SK-N-SH (cell line): ENCODE results near the gene F2RL3. TPM values are rescaled to one million over a fixed set of nuclear protein-coding genes. Genes with fewer than 3 reads are reported as not detected.

ENCODE experiments used
- CTCF ChIA-PET: fragments of 300-600, 350-600 bp; formaldehyde crosslinking; extraction: SDS; loops from one replicate; lab custom pipeline; 2021; lab: Yijun Ruan, JAX
- POLR2A ChIA-PET: fragments of 350-600 bp; sonication (Branson Sonifier 250); formaldehyde crosslinking; extraction: SDS; loops from one replicate; lab custom pipeline; 2020; ENCODE audit warnings: antibody characterized with exemption, inconsistent platforms; lab: Yijun Ruan, JAX
- DNase-seq: peaks from one replicate; pipeline ENCODE4 v3.0.0; 2012
- H2AFZ ChIP-seq: fragments of 200-600 bp; sonication (generic); 2 replicates; pipeline ENCODE4 v1.8.1; 2016; ENCODE audit warnings: antibody characterized with exemption, mild to moderate bottlenecking, low read depth
- H3F3A ChIP-seq: fragments of 200-600 bp; sonication (generic); replicated peaks from 2 replicates; pipeline ENCODE3; 2016; ENCODE audit warnings: antibody characterized with exemption, mild to moderate bottlenecking; ENCODE audit not compliant: insufficient read depth
- H3K27ac ChIP-seq, 2 experiments: fragments of 200-500 bp in 1 of 2; fragments of 200-600 bp in 1 of 2; sonication (Bioruptor generic) in 1 of 2; sonication (generic), shearing (Covaris generic) in 1 of 2; 2 replicates each; pipeline versions ENCODE4 v1.5.1 to v1.6.1; 2014 to 2016; ENCODE audit warnings: low read depth in 2 of 2, inconsistent platforms in 1 of 2, low read length in 1 of 2, mild to moderate bottlenecking in 1 of 2, mixed read lengths in 1 of 2
- H3K27me3 ChIP-seq: fragments of 200-600 bp; sonication (generic), shearing (Covaris generic); 2 replicates; pipeline ENCODE4 v1.6.1; 2016; ENCODE audit warnings: mixed run types; ENCODE audit not compliant: insufficient read depth
- H3K36me3 ChIP-seq, 2 experiments: fragments of 200-500 bp in 1 of 2; fragments of 200-600 bp in 1 of 2; sonication (Bioruptor generic) in 1 of 2; sonication (generic) in 1 of 2; replicated peaks in 1 of 2; 2 replicates each; pipeline versions ENCODE3 to v1.5.1; 2014 to 2016; ENCODE audit warnings: low read length in 1 of 2, mild to moderate bottlenecking in 1 of 2; ENCODE audit not compliant: insufficient read depth in 2 of 2, control insufficient read depth in 1 of 2
- H3K4me1 ChIP-seq, 2 experiments: fragments of 200-500 bp in 1 of 2; fragments of 200-600 bp in 1 of 2; sonication (Bioruptor generic) in 1 of 2; sonication (generic), shearing (Covaris generic) in 1 of 2; 2 replicates each; pipeline versions ENCODE4 v1.5.1 to v1.6.1; 2014 to 2016; ENCODE audit warnings: low read depth in 1 of 2, low read length in 1 of 2, mixed run types in 1 of 2; ENCODE audit not compliant: insufficient read depth in 2 of 2, control insufficient read depth in 1 of 2
- H3K4me2 ChIP-seq: fragments of 200-600 bp; sonication (generic), shearing (Covaris generic); 2 replicates; pipeline ENCODE4 v1.6.1; 2017; ENCODE audit warnings: mixed run types
- H3K4me3 ChIP-seq, 2 experiments: fragments of 200-500 bp in 1 of 2; fragments of 200-600 bp in 1 of 2; sonication (Bioruptor generic) in 1 of 2; sonication (generic), shearing (Covaris generic) in 1 of 2; 2 replicates each; pipeline versions ENCODE4 v1.5.1 to v1.8.1; 2014 to 2016; ENCODE audit warnings: low read depth in 2 of 2, inconsistent platforms in 1 of 2, low read length in 1 of 2, mild to moderate bottlenecking in 1 of 2, mixed read lengths in 1 of 2, moderate library complexity in 1 of 2
- H3K79me2 ChIP-seq: fragments of 200-600 bp; sonication (generic); 2 replicates; pipeline ENCODE4 v1.8.1; 2017; ENCODE audit warnings: mild to moderate bottlenecking; ENCODE audit not compliant: insufficient read depth
- H3K9ac ChIP-seq: fragments of 200-600 bp; sonication (generic); 2 replicates; pipeline ENCODE4 v1.6.1; 2017; ENCODE audit warnings: mixed run types
- H3K9me2 ChIP-seq: fragments of 200-600 bp; sonication (generic); 2 replicates; pipeline ENCODE4 v1.6.1; 2017; ENCODE audit warnings: mixed run types
- H3K9me3 ChIP-seq: fragments of 200-600 bp; sonication (generic); 2 replicates; pipeline ENCODE4 v1.6.1; 2017; ENCODE audit warnings: mixed run types, mild to moderate bottlenecking, moderate library complexity
- H4K20me1 ChIP-seq: fragments of 200-600 bp; sonication (generic); 2 replicates; pipeline ENCODE4 v1.6.1; 2017; ENCODE audit warnings: mild to moderate bottlenecking, mixed run types; ENCODE audit not compliant: insufficient read depth
- CHD2 ChIP-seq: fragments of 150-350 bp; IDR thresholded peaks from 2 replicates; pipeline ENCODE4 v1.6.1; 2018; ENCODE audit warnings: low read length; ENCODE audit not compliant: partially characterized antibody
- EZH2phosphoT487 ChIP-seq: fragments of 200-600 bp; sonication (generic); IDR thresholded peaks from 2 replicates; pipeline ENCODE4 v1.6.1; 2017; ENCODE audit warnings: low read depth, mixed run types, mild to moderate bottlenecking, antibody characterized with exemption, moderate library complexity, borderline replicate concordance
- FOSL2 ChIP-seq: IDR thresholded peaks from 2 replicates; pipeline ENCODE4 v1.4.0; 2012; ENCODE audit warnings: low read depth, mild to moderate bottlenecking, moderate library complexity, borderline replicate concordance
- FOXJ3 ChIP-seq: sonication (generic); formaldehyde crosslinking; IDR thresholded peaks from 2 replicates; pipeline ENCODE4 v1.5.1; 2020; ENCODE audit warnings: mild to moderate bottlenecking, missing genetic modification reagents
- FOXM1 ChIP-seq: IDR thresholded peaks from 2 replicates; pipeline ENCODE4 v1.4.0; 2012; ENCODE audit warnings: low read depth, mild to moderate bottlenecking
- GABPA ChIP-seq: IDR thresholded peaks from 2 replicates; pipeline ENCODE4 v1.4.0; 2012; ENCODE audit warnings: low read depth, mild to moderate bottlenecking
- SMC3 ChIP-seq: IDR thresholded peaks from 2 replicates; pipeline ENCODE4 v1.6.1; 2012; ENCODE audit warnings: low read depth, low read length, improper control_type of control experiment
- TAF1 ChIP-seq: IDR thresholded peaks from 2 replicates; pipeline ENCODE4 v1.6.1; 2012; ENCODE audit warnings: low read depth, mild to moderate bottlenecking, low read length, moderate library complexity, borderline replicate concordance
- USF1 ChIP-seq: IDR thresholded peaks from 2 replicates; pipeline ENCODE4 v1.4.0; 2012; ENCODE audit warnings: low read depth, borderline replicate concordance
- WGBS: methylation state at CpG from one replicate; pipeline ENCODE4 v1.1.6; 2017; ENCODE audit warnings: low lambda C conversion rate; 5-methylcytosine and 5-hydroxymethylcytosine counted together
- polyA plus RNA-seq, 3 experiments: library from polyadenylated mRNA; depleted of rRNA; stranded (reverse); fragments of >200 nt; gene quantifications; 2 replicates each; pipeline ENCODE4 v1.2.3, GENCODE V29; 2012
- TF ChIP-seq, protein P1 (sequence below): IDR thresholded peaks from 2 replicates; pipeline ENCODE4 v1.6.1; 2012; ENCODE audit warnings: mild to moderate bottlenecking, low read depth, low read length, moderate library complexity
- TF ChIP-seq, protein P2 (sequence below): fragments of 150-350 bp; IDR thresholded peaks from 2 replicates; pipeline ENCODE4 v1.6.1; 2016; ENCODE audit warnings: mild to moderate bottlenecking, low read depth, low read length
- TF ChIP-seq, protein P3 (sequence below): fragments of 150-350 bp; IDR thresholded peaks from 2 replicates; pipeline ENCODE4 v1.6.1; 2017; ENCODE audit warnings: antibody characterized with exemption, low read length, low read depth, borderline replicate concordance

F2RL3 gene
- polyA plus RNA-seq, 1 of the 3 experiments (the other 2 are of a cell fraction), result not detected

DNA sequence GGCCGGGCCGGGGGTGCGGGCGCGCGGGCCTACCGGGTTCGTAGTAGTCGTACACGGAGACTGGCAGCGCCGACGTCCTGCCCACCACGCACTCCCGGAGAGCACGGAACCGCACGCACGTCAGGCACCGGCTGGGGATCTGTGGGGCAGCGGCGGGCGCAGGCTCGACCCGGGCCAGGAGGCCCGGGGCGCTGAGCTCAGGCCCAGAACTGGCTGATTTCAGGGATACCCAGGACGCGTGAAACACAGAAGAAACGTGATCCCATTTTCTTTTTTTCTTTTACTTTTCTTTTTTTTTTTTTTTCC, 9.0 kb downstream of the F2RL3 start:
- 13% methylated on average over 7 of the region's 30 CpGs for WGBS
- H3K36me3 ChIP-seq, result no peaks in the 10 kb centered on the region
- no peaks in the 10 kb centered on the region for H3K79me2 ChIP-seq
- no peaks in the 10 kb centered on the region for H3K9me3 ChIP-seq
- H4K20me1 ChIP-seq, result no peaks in the 10 kb centered on the region
- no peak for DNase-seq
- peak overlapping the region; percentile 97 for H2AFZ ChIP-seq
- H3K9ac ChIP-seq, result peak overlapping the region; percentile 52; the same call in 1 of the 2 replicates
- 0 out of 2 replicates have a peak, but pooled peaks cover 4% of the 10 kb centered on the region for H3K27me3 ChIP-seq
- POLR2A ChIA-PET, result no interaction called here
- no peaks in the 10 kb centered on the region for H3K9me2 ChIP-seq
- TF ChIP-seq SMC3 (no peak), FOXM1 (no peak), EZH2phosphoT487 (no peak)
- TF ChIP-seq, protein P1, sequence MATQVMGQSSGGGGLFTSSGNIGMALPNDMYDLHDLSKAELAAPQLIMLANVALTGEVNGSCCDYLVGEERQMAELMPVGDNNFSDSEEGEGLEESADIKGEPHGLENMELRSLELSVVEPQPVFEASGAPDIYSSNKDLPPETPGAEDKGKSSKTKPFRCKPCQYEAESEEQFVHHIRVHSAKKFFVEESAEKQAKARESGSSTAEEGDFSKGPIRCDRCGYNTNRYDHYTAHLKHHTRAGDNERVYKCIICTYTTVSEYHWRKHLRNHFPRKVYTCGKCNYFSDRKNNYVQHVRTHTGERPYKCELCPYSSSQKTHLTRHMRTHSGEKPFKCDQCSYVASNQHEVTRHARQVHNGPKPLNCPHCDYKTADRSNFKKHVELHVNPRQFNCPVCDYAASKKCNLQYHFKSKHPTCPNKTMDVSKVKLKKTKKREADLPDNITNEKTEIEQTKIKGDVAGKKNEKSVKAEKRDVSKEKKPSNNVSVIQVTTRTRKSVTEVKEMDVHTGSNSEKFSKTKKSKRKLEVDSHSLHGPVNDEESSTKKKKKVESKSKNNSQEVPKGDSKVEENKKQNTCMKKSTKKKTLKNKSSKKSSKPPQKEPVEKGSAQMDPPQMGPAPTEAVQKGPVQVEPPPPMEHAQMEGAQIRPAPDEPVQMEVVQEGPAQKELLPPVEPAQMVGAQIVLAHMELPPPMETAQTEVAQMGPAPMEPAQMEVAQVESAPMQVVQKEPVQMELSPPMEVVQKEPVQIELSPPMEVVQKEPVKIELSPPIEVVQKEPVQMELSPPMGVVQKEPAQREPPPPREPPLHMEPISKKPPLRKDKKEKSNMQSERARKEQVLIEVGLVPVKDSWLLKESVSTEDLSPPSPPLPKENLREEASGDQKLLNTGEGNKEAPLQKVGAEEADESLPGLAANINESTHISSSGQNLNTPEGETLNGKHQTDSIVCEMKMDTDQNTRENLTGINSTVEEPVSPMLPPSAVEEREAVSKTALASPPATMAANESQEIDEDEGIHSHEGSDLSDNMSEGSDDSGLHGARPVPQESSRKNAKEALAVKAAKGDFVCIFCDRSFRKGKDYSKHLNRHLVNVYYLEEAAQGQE, result no peak
- TF ChIP-seq, protein P2, sequence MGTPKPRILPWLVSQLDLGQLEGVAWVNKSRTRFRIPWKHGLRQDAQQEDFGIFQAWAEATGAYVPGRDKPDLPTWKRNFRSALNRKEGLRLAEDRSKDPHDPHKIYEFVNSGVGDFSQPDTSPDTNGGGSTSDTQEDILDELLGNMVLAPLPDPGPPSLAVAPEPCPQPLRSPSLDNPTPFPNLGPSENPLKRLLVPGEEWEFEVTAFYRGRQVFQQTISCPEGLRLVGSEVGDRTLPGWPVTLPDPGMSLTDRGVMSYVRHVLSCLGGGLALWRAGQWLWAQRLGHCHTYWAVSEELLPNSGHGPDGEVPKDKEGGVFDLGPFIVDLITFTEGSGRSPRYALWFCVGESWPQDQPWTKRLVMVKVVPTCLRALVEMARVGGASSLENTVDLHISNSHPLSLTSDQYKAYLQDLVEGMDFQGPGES, result no peak
- H3K27ac ChIP-seq, result no peak overlapping the region
- H3K4me2 ChIP-seq, result peak overlapping the region; percentile 95
- peak overlapping the region; percentile 60 to 70 for H3K4me3 ChIP-seq
- H3F3A ChIP-seq, result no peaks in the 10 kb centered on the region
- CTCF ChIA-PET, result no interaction called here
- peaks cover 0 to 4% of the 10 kb centered on the region in 2 experiments; a peak in 1 of 4 replicates for H3K4me1 ChIP-seq

DNA sequence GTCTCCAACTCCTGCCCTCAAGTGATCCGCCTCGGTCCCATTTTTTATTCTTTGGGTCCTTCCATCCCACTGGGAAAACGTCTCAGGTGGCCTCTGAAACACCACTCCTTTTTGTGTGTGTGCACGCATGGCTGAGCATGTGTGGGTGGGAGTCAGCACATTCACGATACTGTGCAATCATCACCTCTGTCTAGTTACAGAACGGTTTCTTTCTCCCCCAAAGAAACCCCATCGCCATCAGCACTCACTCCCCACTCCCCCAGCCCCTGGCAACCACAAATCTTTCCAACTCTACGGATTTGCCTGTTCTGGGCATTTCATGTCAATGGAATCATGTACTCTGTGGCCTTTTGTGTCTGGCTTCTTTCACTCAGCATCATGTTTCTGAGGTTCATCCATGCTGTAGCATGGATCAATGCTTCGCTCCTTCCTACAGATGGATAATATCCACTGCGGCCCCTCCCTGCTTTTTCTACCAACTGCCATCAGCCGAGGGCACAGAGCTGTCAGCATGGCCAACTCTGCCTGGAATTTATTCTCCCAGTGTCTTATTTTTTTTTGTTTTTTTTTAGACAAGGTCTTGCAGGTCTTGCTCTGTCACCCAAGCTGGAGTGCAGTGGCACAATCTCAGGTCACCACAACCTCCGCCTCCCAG, 9.7 kb downstream of the F2RL3 start:
- WGBS, result 70% methylated on average over 12 of the region's 12 CpGs
- Histone ChIP-seq H3K9me3 (no peaks in the 10 kb centered on the region), H3K27me3 (0 out of 2 replicates have a peak, but pooled peaks cover 11% of the 10 kb centered on the region), H3K4me3 (no peak overlapping the region), H3K4me1 (peaks cover 0 to 4% of the 10 kb centered on the region in 2 experiments; a peak in 1 of 4 replicates), H3K36me3 (no peaks in the 10 kb centered on the region), H3K4me2 (peak overlapping the region; percentile 95; the same call in 1 of the 2 replicates), H3K79me2 (no peaks in the 10 kb centered on the region), H2AFZ (no peak overlapping the region), H3K27ac (no peak overlapping the region), H3F3A (no peaks in the 10 kb centered on the region), H3K9me2 (no peaks in the 10 kb centered on the region), H4K20me1 (no peaks in the 10 kb centered on the region), H3K9ac (no peak overlapping the region)
- DNase-seq, result no peak
- ChIA-PET CTCF (interaction anchor here (1.8 kb wide), 1 partner anchor 126 kb away, joined by 8 read pairs; no protein-coding TSS in a partner anchor), POLR2A (no interaction called here)
- TF ChIP-seq, protein P2, result no peak
- TF ChIP-seq, protein P1, result no peak
- TF ChIP-seq FOSL2, result no peak
- no peak for TF ChIP-seq TAF1
- no peak for TF ChIP-seq EZH2phosphoT487
- no peak for TF ChIP-seq GABPA
- TF ChIP-seq FOXJ3, result no peak
- TF ChIP-seq, protein P3, sequence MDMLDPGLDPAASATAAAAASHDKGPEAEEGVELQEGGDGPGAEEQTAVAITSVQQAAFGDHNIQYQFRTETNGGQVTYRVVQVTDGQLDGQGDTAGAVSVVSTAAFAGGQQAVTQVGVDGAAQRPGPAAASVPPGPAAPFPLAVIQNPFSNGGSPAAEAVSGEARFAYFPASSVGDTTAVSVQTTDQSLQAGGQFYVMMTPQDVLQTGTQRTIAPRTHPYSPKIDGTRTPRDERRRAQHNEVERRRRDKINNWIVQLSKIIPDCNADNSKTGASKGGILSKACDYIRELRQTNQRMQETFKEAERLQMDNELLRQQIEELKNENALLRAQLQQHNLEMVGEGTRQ, result no peak
- TF ChIP-seq USF1, result no peak
- no peak for TF ChIP-seq CHD2
